NB4 (cell line): ENCODE measurements around the gene GNG2.
A peak's percentile ranks its signal among the peaks of the same experiment; 100 is the strongest.

Source experiments
- MYC ChIP-seq: IDR thresholded peaks from 2 replicates; pipeline ENCODE4 v1.6.1; 2011; ENCODE audit warnings: low read depth, low read length
- POLR2A ChIP-seq: IDR thresholded peaks from 2 replicates; pipeline ENCODE4 v1.6.1; 2011; ENCODE audit warnings: mild to moderate bottlenecking; ENCODE audit not compliant: insufficient read length; ENCODE audit errors: extremely low read depth
- TF ChIP-seq, protein P1 (sequence below): IDR thresholded peaks from one replicate; pipeline ENCODE4 v1.5.1; 2012; ENCODE audit warnings: low read depth, low read length
- TF ChIP-seq, protein P2 (sequence below): IDR thresholded peaks from 2 replicates; pipeline ENCODE4 v1.6.1; 2011; ENCODE audit warnings: low read depth, low read length

DNA sequence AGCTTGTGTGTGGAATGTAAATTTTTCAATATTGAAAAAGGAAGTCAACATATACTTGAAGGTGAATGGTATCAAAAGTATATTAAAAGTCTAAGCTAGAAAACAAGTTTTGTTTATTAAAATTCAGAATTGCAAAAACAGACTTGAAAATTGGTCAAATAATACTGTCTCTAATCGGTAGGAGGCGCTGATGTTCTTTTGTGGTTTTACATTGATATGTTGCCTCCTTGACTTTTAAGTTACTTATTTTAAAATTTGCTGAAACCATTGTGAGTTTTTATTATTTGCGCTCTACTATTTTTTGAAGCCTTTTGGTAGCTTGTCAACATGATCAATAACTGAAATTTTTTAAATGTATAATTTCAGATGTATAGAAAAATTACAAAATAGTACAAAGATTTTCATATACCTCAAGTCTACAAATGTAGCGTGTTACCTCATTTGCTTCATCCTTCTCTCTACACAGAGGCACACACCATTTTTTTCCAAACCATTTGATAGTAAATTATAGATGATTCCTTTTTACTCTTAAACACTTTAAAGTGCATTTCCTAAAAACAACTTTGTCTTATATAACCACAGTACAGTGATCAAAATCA is 135.8 kb downstream of the GNG2 start:
- TF ChIP-seq MYC (no peak), POLR2A (no peak)
- TF ChIP-seq, protein P1, sequence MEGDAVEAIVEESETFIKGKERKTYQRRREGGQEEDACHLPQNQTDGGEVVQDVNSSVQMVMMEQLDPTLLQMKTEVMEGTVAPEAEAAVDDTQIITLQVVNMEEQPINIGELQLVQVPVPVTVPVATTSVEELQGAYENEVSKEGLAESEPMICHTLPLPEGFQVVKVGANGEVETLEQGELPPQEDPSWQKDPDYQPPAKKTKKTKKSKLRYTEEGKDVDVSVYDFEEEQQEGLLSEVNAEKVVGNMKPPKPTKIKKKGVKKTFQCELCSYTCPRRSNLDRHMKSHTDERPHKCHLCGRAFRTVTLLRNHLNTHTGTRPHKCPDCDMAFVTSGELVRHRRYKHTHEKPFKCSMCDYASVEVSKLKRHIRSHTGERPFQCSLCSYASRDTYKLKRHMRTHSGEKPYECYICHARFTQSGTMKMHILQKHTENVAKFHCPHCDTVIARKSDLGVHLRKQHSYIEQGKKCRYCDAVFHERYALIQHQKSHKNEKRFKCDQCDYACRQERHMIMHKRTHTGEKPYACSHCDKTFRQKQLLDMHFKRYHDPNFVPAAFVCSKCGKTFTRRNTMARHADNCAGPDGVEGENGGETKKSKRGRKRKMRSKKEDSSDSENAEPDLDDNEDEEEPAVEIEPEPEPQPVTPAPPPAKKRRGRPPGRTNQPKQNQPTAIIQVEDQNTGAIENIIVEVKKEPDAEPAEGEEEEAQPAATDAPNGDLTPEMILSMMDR = peak; percentile 10
- TF ChIP-seq, protein P2, sequence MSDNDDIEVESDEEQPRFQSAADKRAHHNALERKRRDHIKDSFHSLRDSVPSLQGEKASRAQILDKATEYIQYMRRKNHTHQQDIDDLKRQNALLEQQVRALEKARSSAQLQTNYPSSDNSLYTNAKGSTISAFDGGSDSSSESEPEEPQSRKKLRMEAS = no peak
